HG02840 (cell line): ENCODE measurements around the gene IPO11.
"Not testable (repeated sequence)": the region's sequence is repeated elsewhere in the genome, so short reads cannot be mapped to it uniquely, and the experiment has no call there.

ENCODE experiments used
- ATAC-seq: cut with Tn5 transposase; IDR thresholded peaks from one replicate; pipeline ENCODE4 v1.9.1; 2021; ENCODE audit warnings: mild to moderate bottlenecking, moderate library complexity, moderate number of reproducible peaks; ENCODE audit not compliant: unreplicated experiment, low FRiP score

IPO11 gene

DNA sequence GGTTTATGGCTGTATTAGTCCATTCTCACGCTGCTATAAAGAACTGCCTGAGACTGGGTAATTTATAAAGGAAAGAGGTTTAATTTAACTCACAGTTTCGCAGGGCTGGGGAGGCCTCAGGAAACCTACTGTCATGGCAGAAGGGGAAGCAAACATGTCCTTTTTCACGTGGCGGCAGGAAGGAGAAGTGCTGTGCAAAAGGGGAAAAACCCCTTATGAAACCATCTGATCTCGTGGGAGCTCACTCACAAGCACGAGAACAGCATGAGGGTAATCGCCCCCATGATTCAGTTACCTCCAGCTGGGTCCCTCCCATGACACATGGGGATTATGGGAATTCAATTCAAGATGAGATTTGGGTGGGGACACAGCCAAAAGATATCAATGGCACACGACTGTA lies 180.0 kb downstream of the IPO11 start:
- ATAC-seq, result no peak

DNA sequence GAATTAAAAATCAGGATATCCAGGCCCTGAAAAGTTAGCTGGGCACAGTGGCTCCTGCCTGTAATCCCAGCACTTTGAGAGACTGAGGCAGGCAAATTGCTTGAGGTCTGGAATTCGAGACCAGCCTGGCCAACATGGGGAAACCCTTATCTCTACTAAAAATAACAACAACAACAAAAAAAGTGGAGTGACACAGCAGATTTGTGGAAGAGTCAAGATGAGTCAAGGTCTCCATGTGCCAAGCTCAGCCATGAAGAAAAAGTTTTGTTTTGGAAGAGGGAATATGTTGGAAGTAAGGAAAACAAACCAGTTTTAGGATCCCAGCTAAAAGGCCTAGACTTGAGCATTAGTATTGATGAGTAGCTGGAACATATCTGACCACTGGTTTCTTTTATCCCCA lies 180.8 kb downstream of the IPO11 start:
- ATAC-seq, result no peak

DNA sequence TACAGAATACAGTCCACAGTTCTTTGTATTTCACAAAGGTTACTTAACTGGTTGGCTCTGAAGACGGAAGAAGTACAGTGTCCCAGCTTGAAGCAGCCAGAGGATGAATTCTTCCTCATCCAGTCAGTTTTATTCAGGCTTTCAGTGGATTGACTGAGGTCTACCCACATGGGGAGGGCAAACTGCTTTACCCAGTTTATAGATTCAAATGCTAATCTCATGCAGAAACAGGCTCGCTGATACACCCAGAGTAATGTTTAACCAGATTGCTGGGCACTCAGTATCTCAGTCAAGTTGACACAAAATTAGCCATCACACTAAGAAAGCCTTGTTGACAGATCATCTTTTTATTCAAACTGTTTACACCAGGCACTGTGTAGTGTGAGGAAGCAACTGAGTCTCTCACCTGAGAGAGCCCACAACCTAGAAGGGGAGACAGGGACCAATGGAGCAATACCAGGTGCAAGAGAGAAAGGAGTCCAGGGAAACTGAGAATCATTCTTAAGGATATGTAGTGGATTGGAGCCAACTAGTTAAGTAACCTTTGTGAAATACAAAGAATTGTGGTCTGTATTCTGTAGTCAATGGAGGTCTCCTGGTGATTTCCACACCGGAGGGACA lies 181.9 kb downstream of the IPO11 start:
- ATAC-seq, result no peak

DNA sequence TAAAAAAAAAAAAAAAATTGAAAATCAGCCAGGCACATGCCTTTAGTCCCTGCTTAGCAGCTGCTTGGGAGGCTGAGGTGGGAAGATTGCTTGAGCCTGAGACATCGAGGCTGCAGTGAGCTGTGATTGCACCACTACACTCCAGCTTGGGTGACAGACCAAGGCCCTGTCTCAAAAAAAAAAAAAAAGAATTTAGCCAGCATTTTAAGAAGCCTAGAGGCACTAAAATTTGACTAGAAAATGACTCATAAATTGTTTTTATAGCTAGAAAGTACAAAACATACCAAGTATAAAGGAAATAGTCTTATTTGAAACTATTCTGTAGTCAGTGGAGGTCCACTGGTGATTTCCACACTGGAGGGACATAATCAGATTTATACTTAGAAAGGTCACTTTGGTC lies 183.5 kb downstream of the IPO11 start:
- no peak for ATAC-seq

DNA sequence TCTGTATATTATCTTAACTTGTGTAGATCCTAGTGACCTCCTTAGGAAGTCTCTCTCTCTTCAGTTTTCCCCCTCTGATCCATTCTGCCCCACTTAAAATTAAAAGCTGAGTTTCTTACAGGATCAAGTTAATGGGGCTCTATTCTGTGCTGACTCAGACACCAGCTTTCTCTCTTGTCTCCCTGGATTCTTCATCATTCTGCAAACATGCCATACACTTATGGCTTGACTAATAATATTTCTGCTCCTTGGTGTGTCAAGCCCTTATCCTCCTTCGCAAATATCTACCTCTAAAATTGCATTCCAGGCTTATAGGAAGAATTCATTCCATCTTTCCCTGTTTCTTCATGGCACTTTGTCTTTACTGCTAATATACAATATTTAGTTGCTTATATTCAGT lies 184.1 kb downstream of the IPO11 start:
- no peak for ATAC-seq

DNA sequence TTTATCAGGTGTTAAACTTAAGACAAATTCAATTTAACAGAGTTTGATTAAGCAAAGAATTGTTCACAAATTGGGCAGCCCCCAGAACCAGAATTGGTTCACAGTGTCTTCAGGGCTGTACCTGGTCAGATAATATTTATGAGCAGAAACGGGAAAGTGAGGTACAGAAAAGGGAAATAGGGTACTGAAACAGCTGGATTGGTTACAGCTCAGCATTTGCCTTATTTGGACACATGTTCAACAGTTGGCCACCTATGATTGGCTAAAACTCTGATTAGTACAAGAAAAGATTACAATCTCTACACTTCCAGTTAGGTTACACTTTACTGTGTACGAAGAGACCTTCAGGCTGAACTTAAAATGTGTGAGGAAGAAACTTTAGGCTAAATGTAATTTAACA lies 184.8 kb downstream of the IPO11 start:
- ATAC-seq, result no peak

DNA sequence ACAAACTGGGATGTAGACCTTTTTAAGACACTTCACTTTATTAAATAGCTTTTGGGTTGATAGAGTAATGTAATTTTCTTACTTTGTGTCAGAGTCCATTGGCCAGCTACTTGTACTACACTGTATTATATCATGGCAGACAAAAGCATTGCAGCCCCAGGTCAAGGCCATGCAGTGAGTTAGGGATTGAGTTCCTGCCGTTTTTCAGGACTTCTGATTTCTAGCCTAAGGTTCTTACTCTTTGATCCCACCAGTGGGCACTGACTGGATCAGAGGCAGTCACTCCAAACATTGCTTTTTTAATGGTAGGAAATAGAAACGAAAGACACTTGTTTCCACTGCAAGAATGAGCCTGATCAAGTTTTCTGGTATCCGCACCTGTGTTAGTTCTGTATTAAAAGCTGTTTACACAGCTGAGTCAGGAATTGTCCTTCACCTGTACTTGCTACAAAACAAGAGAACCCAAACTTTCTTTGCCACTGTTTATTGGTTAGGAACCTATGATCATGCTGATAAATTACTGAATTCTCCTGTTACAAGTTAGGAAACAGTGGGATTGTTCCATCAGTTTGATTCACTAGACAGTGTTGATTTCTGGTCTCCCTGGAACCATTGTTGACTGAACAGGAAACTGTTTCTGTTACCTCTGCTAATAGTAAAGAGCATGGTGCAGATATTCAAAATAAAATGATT lies 188.1 kb downstream of the IPO11 start:
- no peak for ATAC-seq

DNA sequence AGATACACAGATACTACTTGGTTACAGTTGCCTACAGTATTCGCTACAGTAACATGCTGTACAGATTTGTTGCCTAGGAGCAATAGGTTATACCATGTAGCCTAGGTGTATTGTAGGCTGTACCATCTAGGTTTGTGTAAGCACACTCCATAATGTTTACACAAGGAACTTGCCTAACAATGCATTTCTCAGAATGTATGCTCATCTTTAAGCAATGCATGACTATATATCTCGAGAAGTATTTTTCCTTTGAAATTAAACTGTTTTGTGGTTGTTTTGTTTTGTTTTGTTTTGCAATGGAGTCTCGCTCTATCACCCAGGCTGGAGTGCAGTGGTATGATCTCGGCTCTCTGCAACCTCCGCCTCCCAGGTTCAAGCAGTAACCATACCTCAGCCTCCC lies 191.4 kb downstream of the IPO11 start:
- ATAC-seq, result no peak

DNA sequence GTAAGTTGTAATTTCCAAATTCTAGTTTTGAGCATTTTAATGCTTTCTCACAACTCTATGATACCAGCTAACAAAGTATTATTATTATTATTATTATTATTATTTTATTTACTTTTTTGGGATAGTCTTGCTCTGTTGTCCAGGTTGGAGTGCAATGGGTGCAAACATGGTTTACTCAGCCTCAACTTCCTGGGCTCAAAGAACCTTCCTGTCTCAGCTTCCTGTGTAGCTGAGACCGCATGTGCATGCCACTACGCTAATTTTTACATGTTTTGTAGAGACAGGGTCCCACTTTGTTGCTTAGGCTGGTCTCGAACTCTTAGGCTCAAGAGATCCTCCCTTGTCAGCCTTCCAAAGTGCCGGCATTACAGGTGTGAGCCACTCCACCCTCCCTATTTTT lies 193.1 kb downstream of the IPO11 start:
- no peak for ATAC-seq

DNA sequence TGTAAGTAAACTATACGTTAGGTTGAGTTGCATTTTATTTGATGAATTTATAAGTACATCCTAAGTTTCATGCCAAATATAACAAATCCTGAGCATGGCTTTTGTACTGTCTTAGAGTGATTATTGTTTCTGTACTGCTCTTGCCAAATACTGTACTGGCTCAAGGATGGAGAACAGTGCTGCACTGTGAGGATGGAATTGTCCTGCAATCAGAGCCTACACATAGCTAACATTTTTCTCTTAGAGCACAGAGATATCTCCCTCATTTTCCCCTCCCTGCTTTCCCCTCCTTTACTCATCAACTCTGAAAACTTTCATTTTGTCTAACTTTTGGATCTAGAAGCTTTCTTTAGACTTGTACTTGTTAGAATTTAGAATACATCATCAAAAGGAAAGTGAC lies 194.3 kb downstream of the IPO11 start:
- ATAC-seq, result no peak

DNA sequence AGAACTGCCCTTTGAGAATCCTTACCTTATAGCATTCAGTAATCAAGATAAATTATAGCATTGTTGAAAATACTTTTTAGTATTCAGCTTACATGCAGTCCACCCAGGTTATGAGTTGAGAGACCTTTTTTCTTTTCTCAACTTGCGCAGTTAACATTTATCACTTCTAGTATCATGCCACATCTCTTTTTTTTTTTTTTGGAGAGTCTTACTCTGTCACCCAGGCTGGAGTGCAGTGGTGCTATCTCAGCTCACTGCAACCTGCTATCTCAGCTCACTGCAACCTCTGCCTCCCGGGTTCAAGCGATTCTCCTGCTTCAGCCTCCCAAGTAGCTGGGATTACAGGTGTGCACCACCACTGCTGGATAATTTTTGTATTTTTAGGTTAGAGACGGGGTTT lies 195.1 kb downstream of the IPO11 start:
- no peak for ATAC-seq

DNA sequence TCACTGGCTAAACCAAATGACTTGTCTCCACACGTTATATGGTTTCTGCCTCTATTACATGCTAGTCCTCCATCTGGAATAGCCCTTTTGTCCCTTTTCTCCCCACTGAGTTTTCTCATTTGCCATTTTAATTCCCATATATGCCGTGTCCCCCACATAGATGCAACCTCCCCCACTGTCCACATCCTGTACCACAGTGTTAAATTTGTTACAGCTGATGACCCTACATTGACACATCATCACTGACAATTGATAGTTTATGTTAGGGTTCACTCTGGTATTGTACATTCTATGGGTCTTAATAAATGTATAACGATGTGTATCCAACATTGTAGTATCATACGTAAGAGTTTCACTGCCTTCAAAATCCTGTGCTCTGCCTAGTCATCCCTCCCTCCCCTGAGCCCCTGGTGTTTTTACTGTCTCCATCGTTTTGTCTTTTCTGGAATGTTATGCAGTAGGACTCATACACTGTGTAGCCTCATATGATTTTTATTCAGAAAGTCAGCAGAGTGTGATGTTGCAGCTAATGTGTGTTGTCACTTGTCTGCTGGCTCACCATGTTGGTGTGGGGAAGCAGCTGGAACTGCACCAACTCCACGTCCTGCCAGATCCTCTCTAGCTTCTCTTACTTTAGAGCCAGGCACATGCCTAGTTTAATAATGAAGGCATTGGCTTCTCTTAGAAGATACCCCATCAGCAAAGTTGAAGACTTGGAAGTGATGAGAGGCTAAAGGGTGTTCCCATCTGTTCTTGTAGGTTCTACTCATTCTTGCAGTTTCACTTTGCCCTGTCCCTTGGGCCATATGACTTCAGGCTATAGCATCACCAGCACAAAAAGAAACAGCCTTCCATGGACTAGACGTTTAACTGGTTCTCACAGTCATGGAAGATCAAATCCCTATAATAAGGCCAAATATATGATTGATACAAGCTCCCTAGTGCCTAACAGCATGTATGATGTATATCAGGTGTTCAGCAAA lies 196.3 kb downstream of the IPO11 start:
- no peak for ATAC-seq

DNA sequence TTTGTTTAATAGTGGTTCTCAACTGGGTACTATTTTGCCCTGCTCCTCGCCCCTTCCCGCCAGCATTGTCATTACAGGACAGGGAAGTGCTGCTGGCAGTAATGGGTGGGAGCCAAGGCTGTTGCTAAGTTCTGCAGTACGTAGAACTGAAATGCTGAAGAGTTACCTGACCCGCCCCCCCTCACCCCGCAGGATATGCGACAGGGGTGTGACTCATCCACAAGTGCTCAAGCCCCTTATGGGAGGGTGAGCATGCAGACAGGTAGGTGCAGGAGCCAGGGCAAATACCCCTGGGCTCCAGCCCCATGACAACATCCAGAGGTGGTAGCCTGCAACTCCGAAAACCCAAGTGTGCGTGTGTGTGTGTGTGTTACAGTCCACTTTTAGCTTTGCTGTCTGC lies 201.8 kb downstream of the IPO11 start:
- ATAC-seq, result no peak

DNA sequence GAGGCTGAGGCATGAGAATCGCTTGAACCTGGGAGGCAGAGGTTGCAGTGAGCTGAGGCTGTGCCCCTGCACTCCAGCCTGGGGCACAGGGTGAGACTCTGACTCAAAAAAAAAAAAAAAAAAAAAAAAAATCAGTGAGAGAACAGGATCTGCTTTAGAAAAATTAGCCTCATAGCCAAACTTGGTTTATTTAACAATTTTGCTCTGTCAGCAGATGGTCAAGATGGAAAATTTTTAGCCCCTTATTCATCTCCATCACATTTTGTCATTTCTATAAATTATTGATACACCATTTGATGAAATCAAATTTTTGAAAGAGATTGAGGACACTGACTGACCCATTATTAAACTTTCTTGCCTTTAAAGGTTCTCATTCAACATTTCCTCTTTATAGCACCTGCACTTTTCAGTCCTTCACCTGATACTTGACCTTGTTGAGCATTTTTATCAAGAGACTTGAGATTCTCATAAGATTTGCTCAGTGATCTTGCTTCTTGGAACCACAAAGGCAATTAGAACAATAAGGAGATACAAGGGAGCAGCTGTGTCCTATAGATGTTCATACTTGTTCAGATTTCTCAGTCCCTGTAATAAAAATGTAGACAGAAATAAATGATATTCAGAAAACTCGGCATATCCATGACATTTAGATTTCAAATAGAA lies 204.2 kb downstream of the IPO11 start:
- no peak for ATAC-seq

DNA sequence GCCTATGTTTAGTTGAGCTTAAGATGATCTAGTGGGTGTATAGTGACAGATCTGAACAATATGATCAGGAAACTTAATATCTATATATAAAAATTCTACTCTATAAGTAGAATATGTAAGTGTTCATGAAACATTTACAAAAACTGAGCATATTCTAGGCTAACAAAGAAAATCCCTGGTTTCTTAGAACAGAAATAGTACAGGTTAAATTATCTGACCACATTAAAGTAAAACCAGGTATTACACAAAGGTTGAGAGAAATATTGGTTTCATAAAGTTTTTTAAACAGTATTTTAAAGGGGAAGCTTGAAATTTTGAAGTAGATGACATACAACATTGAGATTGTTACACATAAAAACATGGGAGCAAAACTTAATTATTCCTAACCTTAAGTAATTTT lies 205.4 kb downstream of the IPO11 start:
- ATAC-seq, result no peak

DNA sequence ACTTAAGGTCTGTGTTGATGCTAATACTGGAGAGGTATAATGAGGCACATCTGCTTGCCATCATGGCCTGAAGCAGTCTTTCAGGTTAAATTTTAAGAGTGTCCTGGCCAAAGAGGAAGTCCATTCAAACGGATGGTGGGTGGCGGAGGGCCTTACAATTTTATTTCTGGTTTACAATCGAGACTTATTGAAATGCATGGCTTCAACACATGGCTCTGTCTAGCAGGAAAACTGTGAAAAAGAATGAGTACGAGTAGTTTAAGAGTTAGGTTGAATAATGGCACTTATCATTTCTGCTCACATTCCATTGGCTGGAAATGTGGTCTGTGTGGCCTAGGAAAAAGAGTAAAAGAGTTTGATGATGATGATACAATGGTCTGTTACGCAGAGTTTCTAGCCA lies 208.2 kb downstream of the IPO11 start:
- ATAC-seq, result no peak

DNA sequence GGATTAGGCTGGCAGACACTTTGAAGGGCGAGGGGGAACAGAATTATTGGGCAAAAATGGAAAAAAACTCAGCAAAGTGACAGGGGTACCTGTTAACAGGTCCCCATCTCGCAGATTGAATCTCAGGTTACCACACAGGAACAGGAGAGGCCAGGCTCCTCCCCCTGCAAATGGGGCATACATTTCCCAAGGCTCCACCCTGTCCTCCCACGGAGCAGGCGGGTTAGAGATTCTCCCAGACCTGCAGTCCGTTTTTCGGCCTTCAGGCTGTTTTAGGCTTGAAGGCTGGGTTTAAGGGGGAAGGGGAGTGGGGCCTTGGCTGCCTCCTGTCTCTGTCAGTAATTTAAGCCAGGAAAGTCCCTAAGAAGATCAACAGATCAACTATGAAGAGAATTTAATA lies 208.7 kb downstream of the IPO11 start:
- ATAC-seq, result no peak

DNA sequence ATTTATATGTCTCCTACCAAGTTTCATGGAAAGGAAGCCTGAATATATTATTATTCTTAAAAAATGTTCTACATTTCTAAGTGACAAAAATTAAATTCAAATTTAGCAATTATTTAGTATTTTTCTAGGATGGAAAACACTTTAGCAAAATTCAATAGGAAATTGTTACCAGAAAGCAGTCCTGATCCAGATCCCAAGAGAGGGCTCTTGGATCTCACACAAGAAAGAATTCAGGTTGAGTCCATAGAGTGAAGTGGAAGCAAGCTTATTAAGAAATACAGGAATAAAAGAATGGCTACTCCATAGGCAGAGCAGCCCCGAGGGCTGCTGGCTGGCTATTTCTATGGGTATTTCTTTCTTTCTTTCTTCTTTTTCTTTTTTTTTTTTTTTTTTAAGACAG lies 210.7 kb downstream of the IPO11 start:
- ATAC-seq, result no peak

DNA sequence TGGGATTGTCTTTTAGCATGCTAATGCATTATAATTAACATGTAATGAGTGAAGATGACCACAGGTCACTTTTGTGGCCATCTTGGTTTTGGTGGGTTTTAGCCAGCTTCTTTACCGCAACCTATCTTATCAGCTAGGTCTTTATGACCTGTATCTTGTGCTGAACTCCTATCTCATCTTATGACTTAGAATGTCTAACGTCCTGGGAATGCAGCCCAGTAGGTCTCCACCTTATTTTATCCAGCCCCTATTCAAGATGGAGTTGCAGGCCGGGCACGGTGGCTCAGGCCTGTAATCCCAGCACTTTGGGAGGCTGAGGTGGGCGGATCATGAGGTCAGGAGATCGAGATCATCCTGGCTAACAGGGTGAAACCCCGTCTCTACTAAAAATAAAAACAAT lies 211.9 kb downstream of the IPO11 start:
- ATAC-seq, result not testable (repeated sequence)

DNA sequence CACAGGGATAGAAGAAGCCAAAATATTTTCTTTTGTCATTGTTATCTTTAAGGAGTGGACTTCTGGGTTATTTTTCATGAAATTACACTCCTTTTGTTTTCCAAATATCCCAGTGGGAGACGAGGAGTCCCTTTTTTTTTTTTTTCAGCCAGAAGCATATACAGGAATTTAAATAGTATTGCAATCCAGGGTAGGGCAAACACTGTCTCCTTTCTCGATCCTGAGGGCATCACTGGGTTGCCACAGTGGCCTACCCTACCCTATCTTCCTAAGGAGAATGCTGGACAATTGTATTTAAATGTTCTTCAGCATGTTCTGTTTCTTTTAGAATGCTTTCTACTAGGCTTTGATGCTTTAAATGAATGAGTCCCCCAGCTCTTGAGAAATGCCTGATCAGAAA lies 214.0 kb downstream of the IPO11 start:
- ATAC-seq, result no peak

DNA sequence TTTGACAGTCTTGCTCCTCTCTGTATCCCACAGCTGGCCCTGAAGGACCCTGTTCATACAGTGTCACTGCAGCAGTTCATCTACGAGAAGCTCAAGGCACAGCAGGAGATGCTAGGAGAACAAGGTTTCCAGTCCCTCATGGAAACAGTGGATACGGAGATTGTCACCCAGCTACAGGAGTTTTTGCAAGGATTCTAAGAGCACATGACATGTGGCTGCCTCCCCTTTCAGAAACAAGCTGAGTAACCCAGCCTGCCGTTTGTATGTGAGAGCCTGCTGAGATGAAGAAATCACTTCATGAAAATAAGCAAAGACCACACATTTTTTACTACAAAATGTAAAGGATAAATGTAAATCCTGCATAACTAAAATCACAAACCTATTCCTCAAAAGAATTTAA lies 214.6 kb downstream of the IPO11 start:
- no peak for ATAC-seq
